ENCODE results near the gene NFIX.

NFIX gene

GRCh38 chr19:13004273-13004672 lies 9.0 kb downstream of the NFIX start:
- in situ Hi-C loops (cut with MboI; ENCODE audit: low pct_unique_long_range_greater_than_20kb, low sequenced_read_pairs, unreplicated experiment), result no loop called here
- no peak for DNase-seq (ENCODE audit: low spot score)
- TF ChIP-seq CTCF (IDR thresholded peaks at IDR 0.05; ENCODE audit: extremely low read depth, insufficient read depth, missing control alignments), result no peak

GRCh38 chr19:13005253-13005652 lies 10.0 kb downstream of the NFIX start:
- no peak for TF ChIP-seq CTCF (IDR thresholded peaks at IDR 0.05; ENCODE audit: extremely low read depth, insufficient read depth, missing control alignments)
- DNase-seq (ENCODE audit: low spot score), result no peak
- in situ Hi-C loops (cut with MboI; ENCODE audit: low pct_unique_long_range_greater_than_20kb, low sequenced_read_pairs, unreplicated experiment), result no loop called here

- in situ Hi-C loops (cut with MboI; ENCODE audit: low pct_unique_long_range_greater_than_20kb, low sequenced_read_pairs, unreplicated experiment), result no loop called here
- no peak for DNase-seq (ENCODE audit: low spot score)
- TF ChIP-seq CTCF (IDR thresholded peaks at IDR 0.05; ENCODE audit: extremely low read depth, insufficient read depth, missing control alignments), result no peak
Measured at GRCh38 chr19:13005861-13006370, 10.6 kb downstream of the NFIX start.

GRCh38 chr19:13006431-13007281 lies 11.4 kb downstream of the NFIX start:
- no peak for DNase-seq (ENCODE audit: low spot score)
- in situ Hi-C loops (cut with MboI; ENCODE audit: low pct_unique_long_range_greater_than_20kb, low sequenced_read_pairs, unreplicated experiment), result no loop called here
- TF ChIP-seq CTCF (IDR thresholded peaks at IDR 0.05; ENCODE audit: extremely low read depth, insufficient read depth, missing control alignments), result no peak

GRCh38 chr19:13007292-13008045 lies 12.2 kb downstream of the NFIX start:
- TF ChIP-seq CTCF (IDR thresholded peaks at IDR 0.05; ENCODE audit: extremely low read depth, insufficient read depth, missing control alignments), result no peak
- DNase-seq (ENCODE audit: low spot score), result peak; percentile 31
- in situ Hi-C loops (cut with MboI; ENCODE audit: low pct_unique_long_range_greater_than_20kb, low sequenced_read_pairs, unreplicated experiment), result no loop called here

- DNase-seq (ENCODE audit: low spot score), result no peak
- in situ Hi-C loops (cut with MboI; ENCODE audit: low pct_unique_long_range_greater_than_20kb, low sequenced_read_pairs, unreplicated experiment), result no loop called here
- no peak for TF ChIP-seq CTCF (IDR thresholded peaks at IDR 0.05; ENCODE audit: extremely low read depth, insufficient read depth, missing control alignments)
Measured at GRCh38 chr19:13008926-13009787, 13.9 kb downstream of the NFIX start.
